Measurements from ENCODE around the gene MAP2K5.

GRCh38 chr15:67571648-67572415, 29.3 kb downstream of the MAP2K5 start:
- TF ChIP-seq CTCF (IDR thresholded peaks at IDR 0.05; ENCODE audit: poor library complexity) (no peak), EZH2 (IDR thresholded peaks at IDR 0.05; ENCODE audit: borderline replicate concordance) (no peak)
